CD4-positive, alpha-beta T cell treated with Interleukin-6 at 100 ng/mL for 8 hours (primary cell): ENCODE data around the gene GPR101.

Source experiments
- DNase-seq: peaks from one replicate; pipeline ENCODE4 v3.0.0-alpha.2; 2020; ENCODE audit warnings: mixed read lengths, low spot score

The GPR101 gene, protein sequence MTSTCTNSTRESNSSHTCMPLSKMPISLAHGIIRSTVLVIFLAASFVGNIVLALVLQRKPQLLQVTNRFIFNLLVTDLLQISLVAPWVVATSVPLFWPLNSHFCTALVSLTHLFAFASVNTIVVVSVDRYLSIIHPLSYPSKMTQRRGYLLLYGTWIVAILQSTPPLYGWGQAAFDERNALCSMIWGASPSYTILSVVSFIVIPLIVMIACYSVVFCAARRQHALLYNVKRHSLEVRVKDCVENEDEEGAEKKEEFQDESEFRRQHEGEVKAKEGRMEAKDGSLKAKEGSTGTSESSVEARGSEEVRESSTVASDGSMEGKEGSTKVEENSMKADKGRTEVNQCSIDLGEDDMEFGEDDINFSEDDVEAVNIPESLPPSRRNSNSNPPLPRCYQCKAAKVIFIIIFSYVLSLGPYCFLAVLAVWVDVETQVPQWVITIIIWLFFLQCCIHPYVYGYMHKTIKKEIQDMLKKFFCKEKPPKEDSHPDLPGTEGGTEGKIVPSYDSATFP

DNA sequence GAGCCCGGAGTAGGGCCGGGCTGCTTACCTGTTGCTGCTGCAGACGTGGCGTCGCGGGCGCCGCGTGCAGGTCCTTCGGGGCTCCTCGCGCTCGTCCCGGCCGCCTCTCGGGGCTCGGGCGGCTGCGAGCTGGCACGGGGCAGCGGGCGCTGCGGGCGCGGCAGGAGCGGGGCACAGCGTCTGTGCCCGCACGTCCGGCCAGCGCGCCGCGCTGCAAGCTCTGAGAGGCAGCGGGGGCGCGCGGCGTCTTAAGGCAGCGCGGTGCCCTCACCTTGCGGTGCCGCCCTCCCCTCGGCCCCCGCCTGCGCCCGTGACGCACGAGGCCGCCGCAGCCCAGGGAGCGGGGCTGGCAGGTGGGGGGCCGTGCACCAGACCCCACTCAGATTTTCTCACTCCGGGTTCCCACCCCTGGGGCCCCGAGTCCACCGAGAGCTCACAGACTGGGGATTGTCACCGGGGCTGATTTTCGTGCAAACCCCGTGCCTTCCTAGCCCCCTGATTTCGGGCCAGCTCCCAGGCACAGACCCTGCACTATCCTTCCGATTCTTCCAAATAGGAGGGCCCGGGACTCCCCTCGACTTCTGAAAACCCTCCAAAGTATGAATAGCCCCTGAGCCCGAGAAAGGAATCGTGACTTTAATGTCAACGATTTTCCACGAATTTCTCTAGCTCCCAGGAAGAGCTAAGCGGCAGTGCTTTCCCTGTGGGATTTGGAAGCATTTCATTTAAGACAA lies at the start of gene GPR101:
GPR101 (minus strand) TSS at position 222 of the 734 bp plus-strand sequence. CDS start 2,321 bp downstream, outside the sequence.
- no peak for DNase-seq

DNA sequence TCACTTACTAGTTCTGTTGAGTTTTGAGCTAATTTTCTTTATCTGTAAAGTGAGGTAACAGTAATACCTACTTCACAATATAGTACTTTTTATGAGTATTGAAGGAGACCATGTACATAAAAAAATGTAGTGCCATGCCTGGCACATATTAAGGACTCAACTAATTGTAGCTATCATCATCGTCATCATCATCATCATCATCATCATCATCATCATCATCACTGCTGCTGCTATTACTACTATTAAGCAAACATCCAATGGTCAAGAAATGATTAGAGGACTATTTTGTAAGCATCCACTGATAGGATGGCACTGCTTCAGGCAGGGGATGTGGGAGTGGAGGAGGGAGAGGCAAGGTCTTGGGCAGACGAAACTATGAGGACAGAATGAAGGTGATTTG lies 47.4 kb upstream of the GPR101 start:
- DNase-seq: no peak

DNA sequence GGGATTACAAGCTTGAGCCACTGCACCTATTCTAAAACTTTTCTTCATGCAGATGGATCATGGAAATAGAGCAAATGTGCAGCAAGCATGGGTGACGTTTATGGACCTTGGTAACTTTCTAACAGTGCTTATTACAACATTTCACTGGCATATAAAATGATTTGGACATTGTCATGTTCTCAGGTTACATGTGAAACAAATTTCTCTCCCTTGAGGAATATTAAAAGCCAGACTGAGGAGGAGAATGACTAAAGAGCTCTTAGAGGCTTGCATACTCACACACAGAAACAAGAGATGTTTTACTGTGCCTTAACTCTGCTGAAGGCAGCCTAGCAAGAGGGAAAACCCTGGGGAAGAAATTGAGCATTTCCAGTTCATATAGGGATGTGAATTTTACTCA lies 38.6 kb upstream of the GPR101 start:
- DNase-seq: no peak

DNA sequence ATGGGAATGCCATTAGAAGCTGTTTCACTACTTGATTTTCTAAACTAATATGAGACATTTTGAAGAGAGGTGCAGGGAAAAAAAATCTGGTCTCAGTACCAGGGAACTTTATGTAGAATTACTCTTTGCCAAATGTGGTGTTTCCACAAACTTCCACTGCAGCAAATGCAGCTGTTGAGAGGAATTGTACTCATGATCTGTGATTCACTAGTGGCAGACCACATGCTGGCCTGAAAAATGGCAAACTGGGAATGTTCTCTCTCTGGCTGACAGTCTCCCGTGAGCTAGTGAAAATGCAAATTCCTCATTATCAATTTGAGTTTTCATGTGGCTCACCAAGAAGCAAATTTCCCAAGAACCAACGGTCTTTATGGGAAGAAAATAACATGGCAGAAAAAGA lies 37.8 kb upstream of the GPR101 start:
- no peak for DNase-seq

DNA sequence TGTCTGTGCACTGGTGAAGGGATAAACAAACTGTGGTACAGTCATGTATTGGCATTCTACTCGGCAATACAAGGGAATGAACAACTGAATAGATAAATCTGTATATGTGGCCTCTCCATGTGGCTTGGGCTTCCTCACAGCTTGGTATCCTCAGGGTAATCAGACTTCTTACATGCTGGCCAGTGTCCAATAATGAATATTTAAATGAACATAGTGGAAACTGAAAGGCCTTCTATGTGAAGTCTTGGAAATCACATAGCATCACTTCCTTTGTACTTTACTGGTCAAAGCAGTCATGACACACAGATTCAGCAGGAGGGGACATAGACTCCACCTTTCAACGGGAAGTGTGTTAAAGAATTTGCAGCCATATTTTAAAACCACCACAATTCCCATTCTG lies 33.4 kb upstream of the GPR101 start:
- no peak for DNase-seq

DNA sequence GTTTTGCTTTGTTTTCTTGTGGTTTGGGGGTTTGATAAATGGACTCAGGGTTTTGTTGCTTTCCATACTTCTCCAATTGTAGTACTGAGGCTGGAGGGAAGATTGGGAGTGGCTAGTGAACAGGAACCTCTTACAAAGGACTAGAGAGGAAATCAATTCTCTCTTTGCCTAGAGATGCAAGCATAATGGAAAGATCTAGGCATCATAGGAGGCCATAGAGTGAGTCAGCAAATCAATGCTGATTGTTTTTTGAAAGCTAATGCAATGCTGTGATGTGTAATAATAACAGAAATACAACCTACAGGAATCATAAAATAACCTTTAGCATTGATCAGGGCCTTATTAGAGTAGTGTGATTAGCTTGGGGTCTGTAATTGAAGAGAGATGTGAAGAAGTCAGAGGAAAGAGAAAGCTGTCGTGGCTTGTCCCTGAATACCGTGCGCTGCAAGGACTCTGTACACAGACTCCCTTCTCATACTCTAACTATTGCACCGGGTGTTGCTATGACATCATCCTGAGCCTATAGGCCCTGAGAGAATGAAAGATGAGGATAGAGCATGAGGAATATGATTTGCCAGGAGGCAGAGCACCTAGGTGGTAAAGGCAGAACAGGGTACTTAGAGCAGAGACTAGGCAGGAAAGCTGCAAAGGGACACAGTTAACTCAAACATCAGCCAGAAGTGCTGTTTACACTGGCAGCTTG lies 29.3 kb upstream of the GPR101 start:
- DNase-seq: no peak

DNA sequence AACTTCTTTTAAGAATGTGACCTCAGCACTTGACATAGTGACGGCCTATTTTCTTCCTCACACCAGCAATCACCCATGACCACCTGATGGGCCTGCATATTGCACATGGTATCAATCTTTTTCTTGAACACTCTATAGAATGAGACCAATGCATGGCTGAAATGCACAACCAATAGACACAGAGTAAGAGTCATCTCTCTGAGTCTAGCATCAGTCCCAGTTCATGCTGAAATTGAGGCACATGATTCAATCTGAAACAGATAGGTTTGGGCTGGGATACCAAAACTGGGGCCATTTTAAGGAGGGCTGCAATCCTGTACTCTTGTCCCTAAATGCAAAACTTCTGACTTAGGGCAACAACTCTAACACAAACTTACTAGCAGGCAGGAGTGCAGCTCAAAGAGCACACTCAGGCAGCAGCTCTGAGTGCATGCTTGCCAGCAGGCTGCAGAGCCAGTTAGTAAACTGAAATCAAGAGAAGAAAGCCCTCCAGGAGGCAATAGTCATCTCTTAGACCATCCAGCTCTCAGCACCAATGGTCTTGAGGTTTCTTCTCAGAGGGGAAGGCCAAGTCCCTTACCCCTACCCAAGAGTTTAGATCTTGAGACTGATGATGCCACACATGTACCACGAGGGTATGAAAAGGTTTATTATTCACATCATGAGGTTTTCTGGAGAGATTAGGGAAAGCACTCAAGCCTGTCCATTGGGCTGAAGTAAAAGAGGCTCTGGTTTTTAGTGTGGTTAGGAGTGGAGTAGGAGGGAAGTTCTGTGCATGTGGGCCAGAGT lies 24.7 kb upstream of the GPR101 start:
- no peak for DNase-seq

DNA sequence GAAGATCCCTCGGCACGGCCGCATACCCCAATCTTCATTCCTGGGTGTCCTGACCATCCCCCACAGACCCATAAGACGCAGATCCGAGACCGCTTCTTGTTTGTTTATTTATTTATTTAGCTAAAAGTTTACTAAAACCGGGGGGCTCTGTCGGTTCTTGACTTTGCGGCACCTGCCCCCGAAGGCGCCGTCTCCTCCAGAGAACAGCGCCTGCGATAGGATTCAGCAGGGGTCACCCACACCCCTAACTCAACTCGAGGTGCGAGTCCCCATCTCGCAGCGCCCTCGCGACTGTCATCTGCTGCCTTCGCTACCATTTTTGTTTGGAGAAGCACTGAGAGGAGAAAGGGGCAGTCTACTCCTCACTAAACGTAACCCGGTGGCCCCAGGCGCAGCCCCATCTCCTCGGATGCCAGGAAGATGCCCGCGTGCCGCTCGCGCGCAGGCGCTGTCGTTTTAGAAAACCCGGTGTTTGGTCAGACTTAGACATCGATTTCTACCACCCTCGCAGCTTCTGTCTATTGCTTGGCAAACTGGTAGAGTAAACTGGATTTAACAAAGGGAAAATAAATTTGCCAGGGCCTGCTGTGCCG lies 18.9 kb upstream of the GPR101 start:
- DNase-seq: peak; percentile 6

DNA sequence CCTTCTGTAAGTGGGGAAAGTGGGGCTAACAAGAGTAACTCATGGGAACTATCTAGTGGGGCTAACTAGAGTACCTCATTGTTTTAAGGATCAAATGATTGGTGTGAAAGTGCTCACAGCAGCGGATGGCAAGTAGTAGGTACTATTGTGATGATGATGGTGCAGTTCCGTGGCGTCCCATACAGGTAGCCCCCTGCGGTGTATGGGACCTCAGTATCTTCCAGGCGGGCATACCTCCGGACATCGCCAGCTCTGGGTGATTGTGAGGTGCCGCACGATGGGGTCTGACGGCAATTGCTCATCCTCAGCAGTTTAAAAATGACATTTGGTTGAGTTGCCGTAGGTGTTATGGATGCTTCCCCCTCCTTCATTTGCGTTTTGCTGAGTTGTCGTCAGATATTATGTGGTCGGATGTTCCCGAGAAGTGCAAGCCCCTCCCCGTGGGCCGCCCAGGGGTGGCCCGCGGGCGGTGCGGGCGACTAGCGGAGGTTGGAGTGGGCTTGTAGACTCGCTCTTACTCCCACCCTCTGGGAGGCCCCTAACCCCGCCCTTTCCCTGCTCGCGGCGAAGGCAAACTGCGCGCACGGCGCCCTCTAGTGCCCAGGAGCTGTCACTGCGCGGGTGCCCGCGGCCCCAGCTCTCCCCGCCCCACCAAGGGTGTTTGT lies 18.3 kb upstream of the GPR101 start:
- DNase-seq: peak; percentile 73

DNA sequence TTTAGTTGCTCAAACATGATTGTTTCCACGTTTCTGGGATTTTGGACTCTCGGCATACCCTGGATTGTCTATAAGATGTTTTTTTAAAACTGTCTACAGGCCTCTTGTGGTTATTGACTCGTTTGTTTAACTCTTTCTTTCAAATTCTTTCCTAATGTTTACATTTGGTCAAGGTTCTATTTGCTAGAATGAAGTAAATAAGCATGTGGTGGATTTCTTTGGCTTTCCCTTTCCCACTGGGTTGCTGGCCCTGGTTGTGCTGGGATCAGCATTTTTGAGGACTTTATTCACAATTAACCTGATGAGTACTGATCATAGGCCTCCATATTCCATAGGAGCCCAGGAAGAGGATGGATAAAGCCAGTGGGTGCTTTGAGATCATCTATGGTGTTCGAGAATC lies 11.1 kb upstream of the GPR101 start:
- no peak for DNase-seq

DNA sequence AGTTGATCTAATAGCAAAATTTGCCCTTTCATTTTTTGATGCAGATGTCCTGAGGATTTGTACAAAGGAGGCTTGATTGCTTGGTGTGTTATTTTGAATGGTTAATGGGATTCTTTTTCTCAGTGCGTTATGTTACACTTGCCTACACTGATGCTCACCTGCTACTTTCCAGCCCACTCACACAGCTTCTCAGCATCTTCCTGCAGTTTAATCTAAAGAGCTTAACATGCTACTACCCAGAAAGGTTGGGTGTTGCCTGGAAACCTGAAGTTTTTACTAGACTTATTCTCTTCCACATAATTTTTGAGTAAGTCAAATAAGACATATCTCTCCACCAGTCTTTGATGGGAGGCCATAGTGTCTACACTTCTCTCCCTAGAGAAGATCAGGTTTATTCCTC lies 9.9 kb upstream of the GPR101 start:
- no peak for DNase-seq

DNA sequence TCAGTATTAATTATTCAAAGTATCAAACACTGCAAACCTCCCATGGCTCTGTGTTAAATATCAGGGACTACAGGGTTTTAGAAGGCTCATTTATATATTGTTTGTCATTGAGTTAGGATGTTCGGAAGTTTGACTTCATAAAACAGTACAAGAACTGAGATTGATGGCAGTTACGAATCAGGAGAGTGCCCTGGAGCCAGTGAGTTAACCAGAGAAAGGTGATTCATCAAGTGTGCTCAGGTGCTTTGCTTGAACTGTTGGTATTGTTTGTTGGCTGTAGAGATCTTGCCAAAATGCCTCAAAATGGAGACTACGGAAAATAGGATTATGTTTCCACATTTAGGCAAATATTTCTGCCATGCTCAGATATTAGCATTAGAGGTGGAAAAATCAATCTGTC lies 7.5 kb upstream of the GPR101 start:
- no peak for DNase-seq

DNA sequence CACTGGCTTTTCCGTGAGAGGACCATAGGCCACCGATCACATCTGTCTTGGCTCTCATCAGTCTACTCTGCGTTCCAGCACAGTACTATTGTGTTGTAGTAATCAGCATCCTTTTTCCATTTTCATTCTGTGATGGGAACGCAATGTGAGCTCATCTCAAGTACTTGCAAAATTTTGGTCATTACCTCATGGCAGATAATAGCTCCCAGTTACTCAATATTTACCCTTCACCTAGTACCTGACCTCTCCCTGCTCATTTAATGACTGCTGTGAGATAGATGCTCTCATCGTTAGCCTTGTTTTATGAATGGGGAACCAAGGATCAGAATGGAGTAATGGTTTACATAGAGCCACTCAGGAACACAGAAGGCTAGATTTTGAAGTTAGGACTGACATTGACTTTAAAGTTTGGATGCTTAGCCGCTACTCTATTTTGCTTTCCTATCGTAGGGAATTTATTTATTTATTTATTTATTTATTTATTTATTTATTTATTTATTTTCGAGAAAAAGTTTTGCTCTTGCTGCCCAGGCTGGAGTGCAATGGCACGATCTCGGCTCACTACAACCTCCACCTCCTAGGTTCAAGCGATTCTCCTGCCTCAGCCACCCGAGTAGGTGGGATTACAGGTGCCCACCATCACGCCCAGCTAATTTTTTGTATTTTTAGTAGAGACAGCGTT lies 6.5 kb upstream of the GPR101 start:
- no peak for DNase-seq

DNA sequence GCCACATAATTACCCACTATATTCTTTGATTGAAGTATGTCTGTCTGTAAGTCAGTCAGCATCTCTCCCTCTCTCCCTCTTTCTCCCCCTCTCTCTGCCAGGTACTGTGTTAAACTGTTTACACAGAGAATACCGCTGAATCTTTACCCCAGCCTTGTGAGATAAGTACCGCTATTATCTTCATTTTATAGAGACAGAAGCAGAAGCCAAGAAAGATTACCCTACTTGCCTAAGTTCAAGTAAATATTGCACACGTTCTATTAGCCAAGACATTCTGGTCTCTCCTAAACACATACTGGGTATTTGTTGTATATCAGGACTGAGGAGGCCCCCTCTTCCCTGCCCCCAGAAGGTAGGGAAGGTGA lies 695 bp upstream of the GPR101 start:
- no peak for DNase-seq

DNA sequence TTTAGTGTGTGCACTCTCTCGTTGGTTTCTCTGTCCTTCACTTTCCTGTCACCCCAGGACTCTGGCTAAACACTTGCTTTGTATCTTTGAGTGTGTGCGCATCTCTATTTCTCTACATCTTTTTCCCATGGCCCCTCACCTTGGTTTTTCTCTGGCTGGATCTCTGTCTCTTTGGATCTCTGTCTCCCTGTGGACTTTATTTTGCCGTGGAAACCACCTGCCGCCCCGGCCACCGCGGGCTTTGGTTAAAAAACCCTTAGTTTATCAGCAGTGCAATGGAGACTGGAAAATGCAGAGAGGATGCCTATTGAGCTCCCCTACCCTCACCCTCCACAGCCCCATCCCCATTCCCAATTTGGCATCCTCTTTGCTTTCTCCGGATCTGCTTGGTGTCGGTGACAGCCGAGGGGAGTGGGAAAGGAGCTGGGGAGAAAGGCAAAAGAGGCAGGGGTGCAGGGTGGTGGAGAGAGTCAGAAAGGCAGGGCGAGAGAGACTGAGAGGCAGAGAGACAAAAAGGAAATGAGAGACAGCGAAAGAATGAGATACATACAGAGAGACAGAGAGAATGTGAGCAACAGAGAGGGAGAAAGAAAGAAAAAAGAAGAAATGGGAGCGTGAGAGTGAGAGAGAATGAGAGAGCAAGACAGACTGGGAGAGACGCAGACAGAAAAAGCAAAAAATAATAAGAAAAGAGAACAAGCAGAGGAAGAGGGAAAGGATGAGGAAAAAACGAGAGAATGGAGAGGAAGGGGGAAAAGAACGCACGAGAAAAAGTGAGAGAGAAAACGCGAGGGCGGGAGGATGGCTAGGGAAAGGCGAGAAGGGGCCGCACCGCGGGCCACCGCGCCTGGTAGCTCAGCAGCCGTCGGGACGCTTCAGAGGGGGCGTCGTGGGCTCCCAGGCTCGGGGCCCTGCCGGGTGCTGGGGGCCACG lies 688 bp downstream of the GPR101 start:
- no peak for DNase-seq

DNA sequence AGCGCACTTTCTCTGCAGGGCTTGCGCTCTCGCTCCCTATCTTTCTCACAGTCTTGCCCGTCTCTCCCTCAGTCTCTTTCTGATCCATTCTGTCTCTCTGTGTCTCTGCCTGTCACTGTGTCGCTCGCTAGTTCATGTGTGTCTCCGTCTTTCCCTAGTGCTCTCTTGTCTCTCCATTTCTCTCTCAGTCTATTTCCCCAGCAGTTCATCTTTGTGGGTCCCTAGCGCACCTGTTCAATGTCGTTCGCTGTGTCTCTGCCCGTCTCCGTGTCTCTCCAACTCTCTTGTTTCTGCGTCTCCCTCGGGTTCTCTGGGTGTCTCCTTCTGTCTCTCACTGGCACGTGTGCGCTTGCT lies 1.5 kb downstream of the GPR101 start:
- no peak for DNase-seq

DNA sequence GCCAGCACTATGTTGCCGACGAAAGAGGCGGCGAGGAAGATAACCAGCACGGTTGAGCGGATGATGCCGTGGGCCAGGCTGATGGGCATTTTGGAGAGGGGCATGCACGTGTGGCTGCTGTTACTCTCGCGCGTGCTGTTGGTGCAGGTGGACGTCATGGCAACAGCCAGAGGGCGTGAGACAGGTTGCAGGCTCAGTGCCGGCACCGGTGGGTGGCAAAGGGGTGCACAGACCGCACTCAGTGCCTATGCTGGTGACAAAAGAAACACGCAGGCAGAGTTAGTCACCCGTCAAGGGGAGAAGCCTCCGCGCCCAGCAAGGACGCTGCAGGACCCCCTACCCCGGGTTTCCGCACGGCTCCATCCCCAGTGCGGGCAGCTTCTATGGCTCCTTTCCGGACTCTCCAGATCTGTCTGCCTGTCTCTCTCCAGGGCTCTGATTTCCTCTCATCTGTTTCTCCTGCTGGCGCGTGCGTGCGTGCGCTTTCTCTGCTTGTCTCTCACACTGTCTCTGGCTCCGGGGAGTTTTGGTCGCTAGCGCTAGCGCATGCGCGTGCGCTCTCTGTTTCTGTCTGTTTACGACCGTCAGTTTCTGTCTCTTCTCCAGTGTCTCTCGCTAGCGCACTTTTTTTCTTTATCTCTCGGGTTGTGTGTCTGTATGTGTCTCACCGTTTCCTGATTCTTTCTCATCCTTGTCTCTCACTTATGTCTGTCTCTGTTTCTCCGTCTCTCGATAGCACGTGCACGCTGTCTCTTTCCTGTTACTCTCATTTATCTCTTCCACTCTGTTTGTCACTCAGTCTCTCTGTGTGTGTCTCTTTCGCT lies 2.1 kb downstream of the GPR101 start:
- DNase-seq: peak; percentile 24

DNA sequence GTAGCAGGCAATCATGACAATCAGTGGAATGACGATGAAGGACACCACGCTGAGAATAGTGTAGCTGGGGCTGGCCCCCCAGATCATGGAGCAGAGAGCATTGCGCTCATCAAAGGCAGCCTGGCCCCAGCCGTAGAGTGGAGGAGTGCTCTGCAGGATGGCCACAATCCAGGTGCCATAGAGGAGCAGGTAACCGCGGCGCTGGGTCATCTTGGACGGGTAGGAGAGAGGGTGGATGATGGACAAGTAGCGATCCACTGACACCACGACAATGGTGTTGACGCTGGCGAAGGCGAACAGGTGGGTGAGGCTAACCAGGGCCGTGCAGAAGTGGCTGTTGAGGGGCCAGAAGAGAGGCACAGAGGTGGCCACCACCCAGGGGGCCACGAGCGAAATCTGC lies 2.8 kb downstream of the GPR101 start:
- DNase-seq: no peak
